Inflammatory macrophage (primary cell): ENCODE results near the gene STT3B.

ENCODE experiments used
- DNase-seq, 2 donors: peaks; one replicate each; pipeline ENCODE4 v3.0.0-alpha.2; 2020 to 2022

Gene STT3B

GRCh38 chr3:31653464-31653863 is 120.7 kb downstream of the STT3B start:
- no peak for DNase-seq

DNA sequence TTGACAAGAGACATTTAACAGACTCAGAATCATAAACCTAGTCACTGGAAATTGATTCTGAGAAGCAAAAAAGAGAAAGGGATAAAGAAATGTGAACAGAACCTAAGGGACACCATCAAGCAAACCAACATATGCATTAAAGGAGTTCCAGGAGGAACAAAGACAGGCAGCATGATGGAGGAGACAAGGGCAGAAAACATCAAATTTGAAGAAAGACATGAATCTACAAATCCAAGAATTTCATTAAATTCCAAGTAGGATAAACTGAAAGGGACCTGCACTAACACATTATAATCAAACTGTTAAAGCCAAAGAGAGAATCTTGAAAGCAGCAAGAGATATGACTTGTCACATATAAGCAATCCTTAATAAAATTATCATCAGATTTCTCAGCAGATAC is 122.3 kb downstream of the STT3B start:
- DNase-seq, result no peak

DNA sequence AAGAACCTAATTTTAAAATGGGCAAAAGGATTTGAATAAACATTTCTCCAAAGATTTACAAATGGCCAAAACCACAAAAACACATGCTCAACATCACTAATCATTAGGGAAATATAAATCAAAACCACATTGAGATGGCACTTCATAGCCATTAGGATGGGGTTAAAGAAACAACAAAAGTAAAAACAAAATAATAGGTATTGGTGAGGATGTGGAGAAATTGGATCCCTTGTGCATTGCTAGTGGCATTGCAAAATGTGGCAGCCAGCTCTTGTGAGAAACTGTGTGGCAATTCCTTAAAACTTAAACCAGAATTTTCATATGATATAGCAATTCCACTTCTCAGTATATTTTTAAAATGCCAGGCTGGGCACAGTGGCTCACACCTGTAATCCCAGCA is 126.5 kb downstream of the STT3B start:
- no peak for DNase-seq

DNA sequence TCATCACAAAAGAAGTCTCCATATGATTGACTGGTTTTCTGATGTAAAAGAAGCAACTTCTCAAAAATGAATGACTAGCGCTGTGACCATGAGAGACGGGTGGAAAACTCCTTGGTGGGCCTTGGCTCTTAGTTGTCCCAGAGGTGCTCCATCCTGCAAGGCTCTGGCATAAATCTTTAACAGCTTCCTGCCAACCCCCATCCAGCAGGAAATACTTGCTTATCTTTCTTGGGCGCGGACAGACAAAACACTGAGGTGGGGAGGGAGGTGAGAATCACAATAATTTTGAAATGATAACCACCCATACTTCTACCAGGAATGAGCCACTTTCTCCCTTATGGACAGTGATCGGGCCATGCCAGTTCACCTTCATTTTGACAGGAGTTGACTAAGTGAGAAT is 128.6 kb downstream of the STT3B start:
- no peak for DNase-seq

GRCh38 chr3:31661993-31662670 is 129.4 kb downstream of the STT3B start:
- DNase-seq, result peak in 1 of 2 donors; percentile 23

GRCh38 chr3:31664031-31664430 is 131.3 kb downstream of the STT3B start:
- DNase-seq, result no peak

DNA sequence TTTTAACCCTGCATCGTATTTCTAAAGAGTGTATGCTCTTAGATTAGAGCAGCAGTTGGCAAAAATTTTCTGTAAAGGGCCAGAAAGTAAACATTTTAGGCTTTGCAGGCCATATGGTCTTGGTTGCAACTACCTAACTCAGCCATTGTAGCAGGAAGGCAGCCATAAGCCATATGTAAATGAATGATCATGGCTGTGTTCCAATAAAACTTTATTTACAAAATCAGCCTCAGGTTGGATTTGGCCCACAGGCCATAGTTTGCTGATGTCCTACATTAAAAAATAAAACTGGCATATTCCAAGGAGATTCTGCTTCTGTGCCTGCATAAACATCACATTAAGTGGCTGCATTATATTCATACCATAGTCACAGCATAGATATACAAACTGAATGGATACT is 134.9 kb downstream of the STT3B start:
- DNase-seq, result no peak

DNA sequence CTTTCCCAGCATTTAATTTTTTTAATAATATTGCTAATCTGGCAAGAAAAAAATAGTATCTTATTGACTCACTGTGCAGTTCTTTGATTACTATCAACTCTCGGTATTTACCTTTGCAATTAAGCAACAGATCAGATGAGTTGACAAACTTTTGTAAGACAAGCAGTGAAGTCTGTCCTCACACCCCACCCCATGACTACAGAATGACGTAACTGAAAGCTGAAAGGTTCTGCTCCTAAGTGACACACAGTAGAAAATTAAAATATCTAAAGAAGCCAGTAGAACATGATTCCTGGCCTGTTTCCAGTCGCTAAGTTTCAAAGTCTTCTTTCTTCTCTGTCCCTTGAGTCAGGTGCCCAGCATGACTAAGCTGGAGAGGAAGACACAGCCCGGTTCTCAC is 135.5 kb downstream of the STT3B start:
- peak; percentile 75 to 76 for DNase-seq

DNA sequence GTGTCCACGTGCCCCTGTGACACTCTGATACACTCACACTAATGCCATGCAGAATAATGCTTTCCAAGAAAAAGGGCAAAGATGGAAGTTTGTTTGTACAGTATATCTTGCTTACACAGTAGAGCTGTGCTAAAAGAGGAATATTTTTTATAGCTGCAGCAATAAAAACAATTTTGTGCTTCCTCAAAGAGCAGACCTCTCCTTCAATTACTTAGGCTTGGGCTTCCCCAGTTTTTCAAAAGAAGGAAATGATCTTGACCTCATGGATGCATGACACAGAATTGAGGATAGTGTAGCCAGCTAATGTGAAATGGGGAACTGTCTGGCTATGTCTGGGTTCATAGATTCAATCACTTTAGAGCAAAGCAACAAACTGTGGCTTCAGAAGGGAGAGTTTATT is 137.4 kb downstream of the STT3B start:
- peak; percentile 89 to 93 for DNase-seq

DNA sequence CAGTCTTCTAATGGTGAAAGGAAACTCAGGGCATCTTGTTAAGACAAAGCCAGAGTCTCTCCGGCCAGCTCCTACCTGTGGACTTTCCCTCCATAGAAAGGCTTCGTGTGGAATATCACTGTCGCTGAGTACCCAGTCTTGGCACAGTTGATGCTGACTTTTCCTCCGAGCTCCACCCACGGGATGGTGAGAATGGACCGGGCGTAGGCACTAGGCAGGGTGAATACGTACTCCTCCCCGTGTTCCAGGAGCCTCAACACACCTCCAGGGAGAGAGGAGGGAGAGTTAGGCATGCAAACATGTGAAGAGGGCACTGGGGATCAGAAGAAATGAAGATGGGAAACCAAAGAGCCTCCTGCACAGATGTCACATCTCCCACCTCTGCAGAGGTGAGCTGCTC is 138.0 kb downstream of the STT3B start:
- no peak for DNase-seq

DNA sequence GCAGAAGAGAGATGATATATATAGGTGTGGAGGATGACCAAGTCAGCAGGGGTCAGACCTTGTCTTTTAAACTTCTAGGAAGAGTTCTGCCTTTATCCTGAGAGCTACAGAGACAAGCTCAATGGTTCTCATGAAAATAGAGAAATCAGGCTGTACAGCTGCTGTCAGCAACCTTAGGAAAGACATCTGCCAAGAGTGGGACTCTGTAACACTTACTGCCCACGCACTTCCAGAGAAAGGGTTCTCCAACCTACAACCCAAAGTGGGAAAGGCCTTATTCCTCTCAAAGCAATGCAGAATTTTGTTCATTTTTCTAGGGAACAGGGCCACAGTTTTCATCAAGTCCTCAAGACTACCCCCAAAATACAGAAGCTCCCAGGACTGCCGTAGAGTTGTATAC is 138.7 kb downstream of the STT3B start:
- peak; percentile 53 to 74 for DNase-seq

- peak; percentile 18 to 88 for DNase-seq
Observed at GRCh38 chr3:31671976-31672375, 139.3 kb downstream of the STT3B start.

DNA sequence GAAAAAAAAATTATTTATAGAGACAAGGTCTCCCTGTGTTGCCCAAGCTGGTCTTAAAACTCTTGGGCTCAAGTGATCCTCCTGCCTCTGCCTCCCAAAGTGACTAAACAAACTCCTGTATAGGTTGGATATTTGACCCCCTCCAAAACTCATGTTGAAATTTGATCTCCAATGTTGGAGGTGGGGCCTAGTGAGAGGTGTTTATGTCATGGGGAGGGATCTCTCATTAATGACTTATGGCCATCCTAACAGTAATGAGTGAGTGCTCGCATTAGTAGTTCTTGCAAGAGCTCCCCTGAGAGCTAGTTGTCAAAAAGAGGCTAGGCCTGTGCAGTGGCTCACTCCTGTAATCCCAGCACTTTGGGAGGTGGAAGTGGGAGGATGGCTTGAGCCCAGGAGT is 141.2 kb downstream of the STT3B start:
- DNase-seq, result no peak

- no peak for DNase-seq
Observed at GRCh38 chr3:31676556-31676955, 143.8 kb downstream of the STT3B start.

- no peak for DNase-seq
Observed at GRCh38 chr3:31680072-31680870, 147.5 kb downstream of the STT3B start.
